ENCODE results near the gene ADARB2. TPM values are rescaled to one million over a fixed set of nuclear protein-coding genes. Genes with fewer than 3 reads are reported as not detected.

Gene ADARB2
- total and polyA plus RNA-seq, 4 donors: 0.55 to 0.70 (median 0.59) TPM; not detected in 1

- DNase-seq (ENCODE audit: low spot score): no peak
- H3K36me3 ChIP-seq (ENCODE audit: control insufficient read depth in 4 of 4, insufficient read depth in 3 of 4, low read depth in 1 of 4, low read length in 3 of 4): no peaks in the 10 kb centered on the region
- H3K27me3 ChIP-seq (ENCODE audit: control insufficient read depth in 4 of 4, insufficient read depth in 4 of 4, low read length in 3 of 4): no peaks in the 10 kb centered on the region
- no peak overlapping the region for H3K27ac ChIP-seq (ENCODE audit: low read depth in 1 of 2, low read length in 2 of 2)
- H3K4me1 ChIP-seq (ENCODE audit: control insufficient read depth in 4 of 4, insufficient read depth in 4 of 4, low read length in 3 of 4): no peaks in the 10 kb centered on the region
- H3K9ac ChIP-seq (ENCODE audit: low read depth in 1 of 2, low read length in 2 of 2): no peak overlapping the region
- no peak overlapping the region for H3K4me3 ChIP-seq (ENCODE audit: low read depth in 1 of 3, low read length in 3 of 3)
- 80% methylated on average over 5 of the region's 5 CpGs for WGBS
- TF ChIP-seq EGR1 (IDR thresholded peaks at IDR 0.05; ENCODE audit: low read depth in 2 of 2): no peak
- TF ChIP-seq, protein P1, sequence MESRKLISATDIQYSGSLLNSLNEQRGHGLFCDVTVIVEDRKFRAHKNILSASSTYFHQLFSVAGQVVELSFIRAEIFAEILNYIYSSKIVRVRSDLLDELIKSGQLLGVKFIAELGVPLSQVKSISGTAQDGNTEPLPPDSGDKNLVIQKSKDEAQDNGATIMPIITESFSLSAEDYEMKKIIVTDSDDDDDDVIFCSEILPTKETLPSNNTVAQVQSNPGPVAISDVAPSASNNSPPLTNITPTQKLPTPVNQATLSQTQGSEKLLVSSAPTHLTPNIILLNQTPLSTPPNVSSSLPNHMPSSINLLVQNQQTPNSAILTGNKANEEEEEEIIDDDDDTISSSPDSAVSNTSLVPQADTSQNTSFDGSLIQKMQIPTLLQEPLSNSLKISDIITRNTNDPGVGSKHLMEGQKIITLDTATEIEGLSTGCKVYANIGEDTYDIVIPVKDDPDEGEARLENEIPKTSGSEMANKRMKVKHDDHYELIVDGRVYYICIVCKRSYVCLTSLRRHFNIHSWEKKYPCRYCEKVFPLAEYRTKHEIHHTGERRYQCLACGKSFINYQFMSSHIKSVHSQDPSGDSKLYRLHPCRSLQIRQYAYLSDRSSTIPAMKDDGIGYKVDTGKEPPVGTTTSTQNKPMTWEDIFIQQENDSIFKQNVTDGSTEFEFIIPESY (IDR thresholded peaks at IDR 0.05): no peak
- TF ChIP-seq REST (IDR thresholded peaks at IDR 0.05): no peak
- TF ChIP-seq JUND (IDR thresholded peaks at IDR 0.05): no peak
- no peak for TF ChIP-seq HNF4A (conservative IDR thresholded peaks at IDR 0.05)
- TF ChIP-seq, protein P2, sequence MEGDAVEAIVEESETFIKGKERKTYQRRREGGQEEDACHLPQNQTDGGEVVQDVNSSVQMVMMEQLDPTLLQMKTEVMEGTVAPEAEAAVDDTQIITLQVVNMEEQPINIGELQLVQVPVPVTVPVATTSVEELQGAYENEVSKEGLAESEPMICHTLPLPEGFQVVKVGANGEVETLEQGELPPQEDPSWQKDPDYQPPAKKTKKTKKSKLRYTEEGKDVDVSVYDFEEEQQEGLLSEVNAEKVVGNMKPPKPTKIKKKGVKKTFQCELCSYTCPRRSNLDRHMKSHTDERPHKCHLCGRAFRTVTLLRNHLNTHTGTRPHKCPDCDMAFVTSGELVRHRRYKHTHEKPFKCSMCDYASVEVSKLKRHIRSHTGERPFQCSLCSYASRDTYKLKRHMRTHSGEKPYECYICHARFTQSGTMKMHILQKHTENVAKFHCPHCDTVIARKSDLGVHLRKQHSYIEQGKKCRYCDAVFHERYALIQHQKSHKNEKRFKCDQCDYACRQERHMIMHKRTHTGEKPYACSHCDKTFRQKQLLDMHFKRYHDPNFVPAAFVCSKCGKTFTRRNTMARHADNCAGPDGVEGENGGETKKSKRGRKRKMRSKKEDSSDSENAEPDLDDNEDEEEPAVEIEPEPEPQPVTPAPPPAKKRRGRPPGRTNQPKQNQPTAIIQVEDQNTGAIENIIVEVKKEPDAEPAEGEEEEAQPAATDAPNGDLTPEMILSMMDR (IDR thresholded peaks at IDR 0.05; ENCODE audit: low read depth, low read length, missing input control): no peak
- TF ChIP-seq RAD21 (IDR thresholded peaks at IDR 0.05): no peak
- no peak for TF ChIP-seq YY1 (IDR thresholded peaks at IDR 0.05)
- no peak for TF ChIP-seq GABPA (IDR thresholded peaks at IDR 0.05 in 1 of 2, conservative IDR thresholded peaks at IDR 0.05 in 1 of 2)
- no peak for TF ChIP-seq FOXA1 (IDR thresholded peaks at IDR 0.05)
- TF ChIP-seq, protein P3, sequence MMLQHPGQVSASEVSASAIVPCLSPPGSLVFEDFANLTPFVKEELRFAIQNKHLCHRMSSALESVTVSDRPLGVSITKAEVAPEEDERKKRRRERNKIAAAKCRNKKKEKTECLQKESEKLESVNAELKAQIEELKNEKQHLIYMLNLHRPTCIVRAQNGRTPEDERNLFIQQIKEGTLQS (IDR thresholded peaks at IDR 0.05): no peak
- TF ChIP-seq FOXA2 (IDR thresholded peaks at IDR 0.05): no peak
- TF ChIP-seq SP1 (IDR thresholded peaks at IDR 0.05): no peak
- TF ChIP-seq, protein P4, sequence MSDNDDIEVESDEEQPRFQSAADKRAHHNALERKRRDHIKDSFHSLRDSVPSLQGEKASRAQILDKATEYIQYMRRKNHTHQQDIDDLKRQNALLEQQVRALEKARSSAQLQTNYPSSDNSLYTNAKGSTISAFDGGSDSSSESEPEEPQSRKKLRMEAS (IDR thresholded peaks at IDR 0.05): no peak
- TF ChIP-seq HNF4G (IDR thresholded peaks at IDR 0.05): no peak
- no peak for TF ChIP-seq RXRA (IDR thresholded peaks at IDR 0.05)
- TF ChIP-seq NR2F2 (IDR thresholded peaks at IDR 0.05): no peak
- TF ChIP-seq TAF1 (conservative IDR thresholded peaks at IDR 0.05): no peak
- peaks cover 0 to 2% (median 0%) of the 10 kb centered on the region in 4 donors for H3K9me3 ChIP-seq (ENCODE audit: control insufficient read depth in 4 of 4, low read length in 3 of 4)
Observed at GRCh38 chr10:1462032-1462431, 275.3 kb downstream of the ADARB2 start.
